Measurements from ENCODE around the gene TSPAN14.

DNA sequence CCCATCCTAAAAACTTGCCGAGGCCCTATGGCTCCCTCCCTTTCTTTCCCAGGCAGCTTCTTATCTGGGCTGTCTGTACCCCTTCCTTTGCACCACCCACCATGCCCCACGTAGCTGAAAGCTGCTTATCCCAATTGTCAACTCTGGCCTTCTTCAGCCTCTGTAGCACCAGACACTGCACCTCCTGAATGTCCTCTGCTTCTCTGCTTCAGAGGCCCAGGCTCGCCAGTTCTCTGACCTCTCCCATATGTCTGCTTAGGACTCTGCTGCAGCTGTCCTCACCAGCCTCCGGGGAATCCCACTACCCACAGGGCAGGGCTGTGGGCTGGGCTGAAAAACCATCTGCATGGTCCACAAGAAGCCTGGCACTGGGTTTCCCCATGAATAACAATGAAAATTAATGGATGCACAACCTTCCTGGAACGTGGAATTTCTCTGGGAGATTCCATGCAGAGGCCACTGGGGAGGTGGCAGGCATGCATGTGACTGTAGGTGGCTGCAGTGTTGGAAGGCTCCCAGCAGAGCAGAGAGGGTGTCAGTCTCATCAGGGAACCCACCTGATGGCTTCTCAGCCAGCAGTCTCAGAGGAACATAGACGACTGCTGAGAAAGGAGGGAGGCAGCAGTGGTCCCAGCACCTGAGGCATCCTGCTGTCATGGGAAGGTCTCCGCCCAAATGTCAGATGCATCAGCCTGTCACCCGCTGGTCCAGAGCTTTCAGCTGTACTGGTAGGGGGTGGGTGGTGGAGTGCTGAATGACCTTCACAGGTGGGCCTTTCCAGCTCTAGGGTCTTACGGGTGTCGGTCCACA lies 66.8 kb downstream of the TSPAN14 start:
- TF ChIP-seq, protein P1, sequence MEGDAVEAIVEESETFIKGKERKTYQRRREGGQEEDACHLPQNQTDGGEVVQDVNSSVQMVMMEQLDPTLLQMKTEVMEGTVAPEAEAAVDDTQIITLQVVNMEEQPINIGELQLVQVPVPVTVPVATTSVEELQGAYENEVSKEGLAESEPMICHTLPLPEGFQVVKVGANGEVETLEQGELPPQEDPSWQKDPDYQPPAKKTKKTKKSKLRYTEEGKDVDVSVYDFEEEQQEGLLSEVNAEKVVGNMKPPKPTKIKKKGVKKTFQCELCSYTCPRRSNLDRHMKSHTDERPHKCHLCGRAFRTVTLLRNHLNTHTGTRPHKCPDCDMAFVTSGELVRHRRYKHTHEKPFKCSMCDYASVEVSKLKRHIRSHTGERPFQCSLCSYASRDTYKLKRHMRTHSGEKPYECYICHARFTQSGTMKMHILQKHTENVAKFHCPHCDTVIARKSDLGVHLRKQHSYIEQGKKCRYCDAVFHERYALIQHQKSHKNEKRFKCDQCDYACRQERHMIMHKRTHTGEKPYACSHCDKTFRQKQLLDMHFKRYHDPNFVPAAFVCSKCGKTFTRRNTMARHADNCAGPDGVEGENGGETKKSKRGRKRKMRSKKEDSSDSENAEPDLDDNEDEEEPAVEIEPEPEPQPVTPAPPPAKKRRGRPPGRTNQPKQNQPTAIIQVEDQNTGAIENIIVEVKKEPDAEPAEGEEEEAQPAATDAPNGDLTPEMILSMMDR (IDR thresholded peaks at IDR 0.05; ENCODE audit: low read depth, low read length, missing input control), result no peak
- no peak for TF ChIP-seq TAF1 (conservative IDR thresholded peaks at IDR 0.05)
- TF ChIP-seq, protein P2, sequence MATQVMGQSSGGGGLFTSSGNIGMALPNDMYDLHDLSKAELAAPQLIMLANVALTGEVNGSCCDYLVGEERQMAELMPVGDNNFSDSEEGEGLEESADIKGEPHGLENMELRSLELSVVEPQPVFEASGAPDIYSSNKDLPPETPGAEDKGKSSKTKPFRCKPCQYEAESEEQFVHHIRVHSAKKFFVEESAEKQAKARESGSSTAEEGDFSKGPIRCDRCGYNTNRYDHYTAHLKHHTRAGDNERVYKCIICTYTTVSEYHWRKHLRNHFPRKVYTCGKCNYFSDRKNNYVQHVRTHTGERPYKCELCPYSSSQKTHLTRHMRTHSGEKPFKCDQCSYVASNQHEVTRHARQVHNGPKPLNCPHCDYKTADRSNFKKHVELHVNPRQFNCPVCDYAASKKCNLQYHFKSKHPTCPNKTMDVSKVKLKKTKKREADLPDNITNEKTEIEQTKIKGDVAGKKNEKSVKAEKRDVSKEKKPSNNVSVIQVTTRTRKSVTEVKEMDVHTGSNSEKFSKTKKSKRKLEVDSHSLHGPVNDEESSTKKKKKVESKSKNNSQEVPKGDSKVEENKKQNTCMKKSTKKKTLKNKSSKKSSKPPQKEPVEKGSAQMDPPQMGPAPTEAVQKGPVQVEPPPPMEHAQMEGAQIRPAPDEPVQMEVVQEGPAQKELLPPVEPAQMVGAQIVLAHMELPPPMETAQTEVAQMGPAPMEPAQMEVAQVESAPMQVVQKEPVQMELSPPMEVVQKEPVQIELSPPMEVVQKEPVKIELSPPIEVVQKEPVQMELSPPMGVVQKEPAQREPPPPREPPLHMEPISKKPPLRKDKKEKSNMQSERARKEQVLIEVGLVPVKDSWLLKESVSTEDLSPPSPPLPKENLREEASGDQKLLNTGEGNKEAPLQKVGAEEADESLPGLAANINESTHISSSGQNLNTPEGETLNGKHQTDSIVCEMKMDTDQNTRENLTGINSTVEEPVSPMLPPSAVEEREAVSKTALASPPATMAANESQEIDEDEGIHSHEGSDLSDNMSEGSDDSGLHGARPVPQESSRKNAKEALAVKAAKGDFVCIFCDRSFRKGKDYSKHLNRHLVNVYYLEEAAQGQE (IDR thresholded peaks at IDR 0.05), result no peak
- TF ChIP-seq MAX (IDR thresholded peaks at IDR 0.05), result no peak
- TF ChIP-seq SP1 (IDR thresholded peaks at IDR 0.05), result no peak
- TF ChIP-seq JUND (IDR thresholded peaks at IDR 0.05), result no peak
- no peak for TF ChIP-seq RXRA (IDR thresholded peaks at IDR 0.05)
- TF ChIP-seq, protein P3, sequence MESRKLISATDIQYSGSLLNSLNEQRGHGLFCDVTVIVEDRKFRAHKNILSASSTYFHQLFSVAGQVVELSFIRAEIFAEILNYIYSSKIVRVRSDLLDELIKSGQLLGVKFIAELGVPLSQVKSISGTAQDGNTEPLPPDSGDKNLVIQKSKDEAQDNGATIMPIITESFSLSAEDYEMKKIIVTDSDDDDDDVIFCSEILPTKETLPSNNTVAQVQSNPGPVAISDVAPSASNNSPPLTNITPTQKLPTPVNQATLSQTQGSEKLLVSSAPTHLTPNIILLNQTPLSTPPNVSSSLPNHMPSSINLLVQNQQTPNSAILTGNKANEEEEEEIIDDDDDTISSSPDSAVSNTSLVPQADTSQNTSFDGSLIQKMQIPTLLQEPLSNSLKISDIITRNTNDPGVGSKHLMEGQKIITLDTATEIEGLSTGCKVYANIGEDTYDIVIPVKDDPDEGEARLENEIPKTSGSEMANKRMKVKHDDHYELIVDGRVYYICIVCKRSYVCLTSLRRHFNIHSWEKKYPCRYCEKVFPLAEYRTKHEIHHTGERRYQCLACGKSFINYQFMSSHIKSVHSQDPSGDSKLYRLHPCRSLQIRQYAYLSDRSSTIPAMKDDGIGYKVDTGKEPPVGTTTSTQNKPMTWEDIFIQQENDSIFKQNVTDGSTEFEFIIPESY (IDR thresholded peaks at IDR 0.05), result no peak
